ENCODE data around the gene ELK4.

Gene ELK4

GRCh38 chr1:205594846-205595245, 37.0 kb downstream of the ELK4 start:
- H3K4me3 ChIP-seq (replicated peaks in 1 of 2; ENCODE audit: low read depth in 2 of 2, low read length in 2 of 2), result no peak overlapping the region
- DNase-seq (ENCODE audit: low read depth in 2 of 2), result no peak
- TF ChIP-seq, protein P1, sequence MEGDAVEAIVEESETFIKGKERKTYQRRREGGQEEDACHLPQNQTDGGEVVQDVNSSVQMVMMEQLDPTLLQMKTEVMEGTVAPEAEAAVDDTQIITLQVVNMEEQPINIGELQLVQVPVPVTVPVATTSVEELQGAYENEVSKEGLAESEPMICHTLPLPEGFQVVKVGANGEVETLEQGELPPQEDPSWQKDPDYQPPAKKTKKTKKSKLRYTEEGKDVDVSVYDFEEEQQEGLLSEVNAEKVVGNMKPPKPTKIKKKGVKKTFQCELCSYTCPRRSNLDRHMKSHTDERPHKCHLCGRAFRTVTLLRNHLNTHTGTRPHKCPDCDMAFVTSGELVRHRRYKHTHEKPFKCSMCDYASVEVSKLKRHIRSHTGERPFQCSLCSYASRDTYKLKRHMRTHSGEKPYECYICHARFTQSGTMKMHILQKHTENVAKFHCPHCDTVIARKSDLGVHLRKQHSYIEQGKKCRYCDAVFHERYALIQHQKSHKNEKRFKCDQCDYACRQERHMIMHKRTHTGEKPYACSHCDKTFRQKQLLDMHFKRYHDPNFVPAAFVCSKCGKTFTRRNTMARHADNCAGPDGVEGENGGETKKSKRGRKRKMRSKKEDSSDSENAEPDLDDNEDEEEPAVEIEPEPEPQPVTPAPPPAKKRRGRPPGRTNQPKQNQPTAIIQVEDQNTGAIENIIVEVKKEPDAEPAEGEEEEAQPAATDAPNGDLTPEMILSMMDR (IDR thresholded peaks at IDR 0.05; ENCODE audit: low read depth, low read length), result no peak

DNA sequence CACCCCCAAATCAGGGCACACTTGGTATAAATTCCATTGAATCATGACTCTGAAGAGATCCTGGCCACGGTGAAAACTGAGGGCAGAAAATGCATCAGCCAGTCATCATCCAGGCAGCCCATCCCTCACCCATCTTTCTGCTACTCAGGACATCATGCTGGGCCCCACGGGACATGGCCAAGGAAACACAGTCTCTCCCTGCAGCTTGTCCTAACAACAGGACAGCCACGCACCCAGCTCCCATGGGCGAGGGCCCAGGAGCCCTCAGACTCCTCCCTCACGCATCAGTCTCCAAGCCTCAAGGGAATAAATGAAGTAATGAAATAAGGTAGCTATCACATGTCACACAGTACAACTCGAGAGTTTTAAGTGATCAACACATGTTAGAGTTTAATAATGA, 37.8 kb downstream of the ELK4 start:
- DNase-seq (ENCODE audit: low read depth in 2 of 2), result no peak
- TF ChIP-seq, protein P1 (IDR thresholded peaks at IDR 0.05; ENCODE audit: low read depth, low read length), result no peak
- H3K4me3 ChIP-seq (replicated peaks in 1 of 2; ENCODE audit: low read depth in 2 of 2, low read length in 2 of 2), result no peak overlapping the region

DNA sequence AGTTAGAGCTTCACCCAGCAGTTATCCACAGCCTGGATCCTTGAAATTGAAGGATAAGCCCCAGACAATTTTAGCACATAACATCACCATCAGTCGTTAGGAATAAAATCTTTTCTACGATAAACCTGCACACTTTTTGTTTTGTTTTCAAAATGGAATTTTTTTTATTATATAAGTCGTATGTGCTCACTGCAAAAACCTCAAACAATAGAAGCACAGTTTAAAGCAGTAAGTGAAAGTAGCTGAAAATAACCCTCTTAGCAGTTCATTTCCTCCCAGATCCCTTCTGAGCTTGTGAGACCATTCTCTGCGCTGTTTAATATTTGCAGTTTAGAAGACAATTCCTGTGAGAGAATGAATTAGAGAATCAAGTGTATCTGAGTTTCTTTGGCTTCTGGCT, 38.3 kb downstream of the ELK4 start:
- DNase-seq (ENCODE audit: low read depth in 2 of 2), result no peak
- H3K4me3 ChIP-seq (replicated peaks in 1 of 2; ENCODE audit: low read depth in 2 of 2, low read length in 2 of 2), result no peak overlapping the region
- TF ChIP-seq, protein P1 (IDR thresholded peaks at IDR 0.05; ENCODE audit: low read depth, low read length), result no peak

DNA sequence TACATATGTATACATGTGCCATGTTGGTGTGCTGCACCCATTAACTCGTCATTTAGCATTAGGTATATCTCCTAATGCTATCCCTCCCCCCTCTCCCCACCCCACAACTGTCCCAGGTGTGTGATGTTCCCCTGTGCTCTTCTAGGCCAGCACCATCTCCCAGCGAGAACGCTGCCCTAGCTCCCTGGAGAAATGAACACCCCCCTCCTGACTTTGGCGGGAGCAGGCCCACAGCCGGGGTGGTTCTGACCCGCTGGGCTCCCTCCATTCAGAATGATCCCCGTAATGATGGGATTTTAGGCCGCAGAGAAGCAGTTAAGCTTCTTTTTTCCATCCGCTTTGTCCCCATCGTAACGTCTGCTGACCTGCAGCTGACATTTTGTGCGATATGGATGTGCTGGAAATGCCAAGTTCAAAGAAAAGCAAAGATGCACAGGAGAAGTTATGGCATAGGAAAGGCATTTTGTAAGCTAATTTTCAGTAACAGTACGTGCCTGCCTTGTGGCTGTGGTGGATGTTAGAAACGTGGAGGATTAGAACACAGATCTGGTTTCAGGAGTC, 39.3 kb downstream of the ELK4 start:
- TF ChIP-seq, protein P1 (IDR thresholded peaks at IDR 0.05; ENCODE audit: low read depth, low read length), result no peak
- DNase-seq (ENCODE audit: low read depth in 2 of 2), result no peak
- H3K4me3 ChIP-seq (replicated peaks in 1 of 2; ENCODE audit: low read depth in 2 of 2, low read length in 2 of 2), result no peak overlapping the region

GRCh38 chr1:205591522-205592351, 40.1 kb downstream of the ELK4 start:
- peak; percentile 80 to 83 for DNase-seq (ENCODE audit: low read depth in 2 of 2)
- TF ChIP-seq, protein P1 (IDR thresholded peaks at IDR 0.05; ENCODE audit: low read depth, low read length), result peak; percentile 98

DNA sequence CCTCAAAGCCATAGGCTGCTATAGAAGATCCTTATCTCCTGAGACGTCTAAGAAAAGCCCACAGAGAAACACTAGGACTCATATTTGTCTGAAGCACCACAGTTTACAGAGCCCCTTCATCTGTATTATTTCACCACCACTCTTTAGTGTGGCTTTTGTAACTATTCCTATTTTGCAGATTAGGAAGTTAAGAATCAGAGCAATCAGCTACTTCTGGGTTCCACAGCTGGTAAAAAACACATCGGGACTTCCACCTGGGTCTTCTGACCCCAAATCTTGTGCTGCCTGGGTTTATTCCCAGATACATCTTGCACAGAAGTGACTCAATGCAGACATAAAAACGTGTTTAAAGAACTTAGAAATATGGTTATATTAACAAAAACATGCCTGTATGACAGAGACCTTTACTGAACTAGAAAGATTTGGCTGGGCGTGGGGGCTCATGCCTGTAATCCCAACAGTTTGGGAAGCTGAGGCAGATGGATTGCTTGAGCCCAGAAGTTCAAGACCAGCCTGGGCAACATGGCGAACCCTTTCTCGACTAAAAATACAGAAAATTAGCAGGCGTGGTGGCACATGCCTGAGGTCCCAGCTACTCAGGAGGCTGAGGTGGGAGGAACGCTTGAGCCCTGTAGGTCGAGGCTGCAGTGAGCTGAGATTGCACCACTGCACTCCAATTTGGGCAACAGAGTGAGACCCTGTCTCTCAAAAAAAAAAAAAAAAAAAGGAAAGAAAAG, 40.9 kb downstream of the ELK4 start:
- TF ChIP-seq, protein P1 (IDR thresholded peaks at IDR 0.05; ENCODE audit: low read depth, low read length), result no peak
- DNase-seq (ENCODE audit: low read depth in 2 of 2), result no peak
- H3K4me3 ChIP-seq (replicated peaks in 1 of 2; ENCODE audit: low read depth in 2 of 2, low read length in 2 of 2), result no peak overlapping the region

More at GRCh38 chr1:205591522-205592351, 40.1 kb downstream of the ELK4 start:
- H3K4me3 ChIP-seq (replicated peaks in 1 of 2; ENCODE audit: low read depth in 2 of 2, low read length in 2 of 2), result peak overlapping the region; percentile 30 to 47

Data from cardiac fibroblast (primary cell).